ENCODE results near the gene PRKCB. TPM values are rescaled to one million over a fixed set of nuclear protein-coding genes. Genes with fewer than 3 reads are reported as not detected.

The PRKCB gene
- total RNA-seq, 4 donors from 2014 or later: 7.7 to 40.0 (median 12.2) TPM

DNA sequence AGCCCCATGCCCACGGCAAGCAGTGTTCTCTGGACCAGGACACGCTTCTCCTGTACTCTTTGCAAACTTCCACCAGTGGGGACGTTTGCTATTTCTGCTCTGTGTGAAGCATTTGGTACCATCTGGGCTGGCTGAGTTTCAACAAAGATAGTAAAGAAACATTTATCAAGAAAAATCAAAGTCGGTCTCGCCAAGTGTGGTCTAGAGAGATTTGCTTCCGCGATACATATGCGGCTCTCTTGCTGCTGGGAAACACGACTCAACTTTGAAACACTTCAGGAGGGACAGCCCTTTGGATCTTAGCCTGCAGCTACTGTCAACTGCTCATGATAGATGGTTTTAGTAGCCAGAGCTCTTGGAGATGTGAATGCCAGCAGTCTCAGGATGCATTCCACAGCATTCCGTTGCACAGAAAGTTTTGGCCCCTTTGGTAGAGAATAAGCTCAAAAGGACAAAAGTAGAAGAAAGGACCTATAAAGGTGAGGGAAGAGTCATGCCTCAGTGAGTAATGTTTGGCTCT lies 252.2 kb downstream of the PRKCB start:
- Histone ChIP-seq H3K4me1 (no peaks in the 10 kb centered on the region), H3K27me3 (no peaks in the 10 kb centered on the region), H3K36me3 (no peaks in the 10 kb centered on the region), H3K9me3 (peaks cover 8% of the 10 kb centered on the region), H3K4me3 (no peak overlapping the region), H3K27ac (no peak overlapping the region)
- DNase-seq (ENCODE audit: low spot score in 2 of 2): no peak
- WGBS: 25% methylated on average over 10 of the region's 10 CpGs
- TF ChIP-seq, protein P1, sequence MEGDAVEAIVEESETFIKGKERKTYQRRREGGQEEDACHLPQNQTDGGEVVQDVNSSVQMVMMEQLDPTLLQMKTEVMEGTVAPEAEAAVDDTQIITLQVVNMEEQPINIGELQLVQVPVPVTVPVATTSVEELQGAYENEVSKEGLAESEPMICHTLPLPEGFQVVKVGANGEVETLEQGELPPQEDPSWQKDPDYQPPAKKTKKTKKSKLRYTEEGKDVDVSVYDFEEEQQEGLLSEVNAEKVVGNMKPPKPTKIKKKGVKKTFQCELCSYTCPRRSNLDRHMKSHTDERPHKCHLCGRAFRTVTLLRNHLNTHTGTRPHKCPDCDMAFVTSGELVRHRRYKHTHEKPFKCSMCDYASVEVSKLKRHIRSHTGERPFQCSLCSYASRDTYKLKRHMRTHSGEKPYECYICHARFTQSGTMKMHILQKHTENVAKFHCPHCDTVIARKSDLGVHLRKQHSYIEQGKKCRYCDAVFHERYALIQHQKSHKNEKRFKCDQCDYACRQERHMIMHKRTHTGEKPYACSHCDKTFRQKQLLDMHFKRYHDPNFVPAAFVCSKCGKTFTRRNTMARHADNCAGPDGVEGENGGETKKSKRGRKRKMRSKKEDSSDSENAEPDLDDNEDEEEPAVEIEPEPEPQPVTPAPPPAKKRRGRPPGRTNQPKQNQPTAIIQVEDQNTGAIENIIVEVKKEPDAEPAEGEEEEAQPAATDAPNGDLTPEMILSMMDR (IDR thresholded peaks at IDR 0.05): no peak
- TF ChIP-seq EP300 (IDR thresholded peaks at IDR 0.05) (no peak), POLR2A (IDR thresholded peaks at IDR 0.05) (no peak), POLR2AphosphoS5 (IDR thresholded peaks at IDR 0.05) (no peak)

- H3K4me3 ChIP-seq: no peak overlapping the region
- TF ChIP-seq, protein P1 (IDR thresholded peaks at IDR 0.05): no peak
- no peak for TF ChIP-seq EP300 (IDR thresholded peaks at IDR 0.05)
- TF ChIP-seq POLR2A (IDR thresholded peaks at IDR 0.05): no peak
- TF ChIP-seq POLR2AphosphoS5 (IDR thresholded peaks at IDR 0.05): no peak
- peaks cover 8% of the 10 kb centered on the region for H3K9me3 ChIP-seq
- H3K27ac ChIP-seq: no peak overlapping the region
- H3K4me1 ChIP-seq: no peaks in the 10 kb centered on the region
- DNase-seq (ENCODE audit: low spot score in 2 of 2): no peak
- WGBS: 13% methylated on average over 2 of the region's 2 CpGs
- no peaks in the 10 kb centered on the region for H3K36me3 ChIP-seq
- no peaks in the 10 kb centered on the region for H3K27me3 ChIP-seq
These were observed 253.0 kb downstream of the PRKCB start for GRCh38 chr16:24088767-24089166.

GRCh38 chr16:24091125-24091524 lies 255.3 kb downstream of the PRKCB start:
- H3K27ac ChIP-seq: no peak overlapping the region
- H3K4me1 ChIP-seq: no peaks in the 10 kb centered on the region
- H3K36me3 ChIP-seq: no peaks in the 10 kb centered on the region
- no peak overlapping the region for H3K4me3 ChIP-seq
- H3K27me3 ChIP-seq: no peaks in the 10 kb centered on the region
- no peak for DNase-seq (ENCODE audit: low spot score in 2 of 2)
- H3K9me3 ChIP-seq: peaks cover 8% of the 10 kb centered on the region
- TF ChIP-seq, protein P1 (IDR thresholded peaks at IDR 0.05): no peak
- TF ChIP-seq EP300 (IDR thresholded peaks at IDR 0.05): no peak
- TF ChIP-seq POLR2A (IDR thresholded peaks at IDR 0.05): no peak
- TF ChIP-seq POLR2AphosphoS5 (IDR thresholded peaks at IDR 0.05): no peak
- 81% methylated on average over 1 of the region's 1 CpG for WGBS

- H3K9me3 ChIP-seq: peaks cover 8% of the 10 kb centered on the region
- TF ChIP-seq POLR2A (IDR thresholded peaks at IDR 0.05) (no peak), POLR2AphosphoS5 (IDR thresholded peaks at IDR 0.05) (no peak)
- no peak overlapping the region for H3K27ac ChIP-seq
- no peak overlapping the region for H3K4me3 ChIP-seq
- no peaks in the 10 kb centered on the region for H3K27me3 ChIP-seq
- H3K4me1 ChIP-seq: no peaks in the 10 kb centered on the region
- no peak for DNase-seq (ENCODE audit: low spot score in 2 of 2)
- H3K36me3 ChIP-seq: no peaks in the 10 kb centered on the region
These were observed 257.3 kb downstream of the PRKCB start for GRCh38 chr16:24093049-24093448.

- DNase-seq (ENCODE audit: low spot score in 2 of 2): no peak
- H3K4me3 ChIP-seq: no peak overlapping the region
- no peaks in the 10 kb centered on the region for H3K27me3 ChIP-seq
- peaks cover 8% of the 10 kb centered on the region for H3K9me3 ChIP-seq
- WGBS: no CpG with 5 or more reads among the region's 1 CpG
- no peak overlapping the region for H3K27ac ChIP-seq
- no peaks in the 10 kb centered on the region for H3K36me3 ChIP-seq
- no peak for TF ChIP-seq POLR2A (IDR thresholded peaks at IDR 0.05)
- TF ChIP-seq, protein P1 (IDR thresholded peaks at IDR 0.05): no peak
- no peak for TF ChIP-seq POLR2AphosphoS5 (IDR thresholded peaks at IDR 0.05)
- TF ChIP-seq EP300 (IDR thresholded peaks at IDR 0.05): no peak
- no peaks in the 10 kb centered on the region for H3K4me1 ChIP-seq
These were observed 258.9 kb downstream of the PRKCB start for GRCh38 chr16:24094660-24095059.

- no peak for DNase-seq (ENCODE audit: low spot score in 2 of 2)
- WGBS: 34% methylated on average over 2 of the region's 2 CpGs
- Histone ChIP-seq H3K4me3 (no peak overlapping the region), H3K36me3 (no peaks in the 10 kb centered on the region), H3K4me1 (no peaks in the 10 kb centered on the region), H3K27ac (no peak overlapping the region), H3K27me3 (no peaks in the 10 kb centered on the region), H3K9me3 (no peaks in the 10 kb centered on the region)
- no peak for TF ChIP-seq POLR2AphosphoS5 (IDR thresholded peaks at IDR 0.05)
- no peak for TF ChIP-seq EP300 (IDR thresholded peaks at IDR 0.05)
- TF ChIP-seq, protein P1 (IDR thresholded peaks at IDR 0.05): no peak
- TF ChIP-seq POLR2A (IDR thresholded peaks at IDR 0.05): no peak
These were observed 263.1 kb downstream of the PRKCB start for GRCh38 chr16:24098896-24099295.
